NCI-H2107 (cell line): ENCODE results near the gene RAB14.
"Not testable (repeated sequence)": the region's sequence is repeated elsewhere in the genome, so short reads cannot be mapped to it uniquely, and the experiment has no call there.

Experiments used
- DNase-seq: peaks from one replicate; lab custom pipeline; 2025; lab: John Stamatoyannopoulos, UW

RAB14 gene

GRCh38 chr9:121156263-121156731, 45.4 kb downstream of the RAB14 start:
- no peak for DNase-seq

GRCh38 chr9:121154782-121155181, 46.9 kb downstream of the RAB14 start:
- no peak for DNase-seq

GRCh38 chr9:121153642-121154041, 48.0 kb downstream of the RAB14 start:
- DNase-seq: no peak

GRCh38 chr9:121150188-121150587, 51.5 kb downstream of the RAB14 start:
- no peak for DNase-seq

GRCh38 chr9:121144482-121144881, 57.2 kb downstream of the RAB14 start:
- no peak for DNase-seq

- no peak for DNase-seq
Observed at GRCh38 chr9:121143771-121144170, 57.9 kb downstream of the RAB14 start.

- DNase-seq: no peak
Observed at GRCh38 chr9:121141706-121142105, 60.0 kb downstream of the RAB14 start.

GRCh38 chr9:121141306-121141705, 60.4 kb downstream of the RAB14 start:
- DNase-seq: no peak

- DNase-seq: no peak
Observed at GRCh38 chr9:121140162-121140561, 61.5 kb downstream of the RAB14 start.

GRCh38 chr9:121138973-121139372, 62.7 kb downstream of the RAB14 start:
- DNase-seq: no peak

GRCh38 chr9:121138561-121138960, 63.1 kb downstream of the RAB14 start:
- no peak for DNase-seq

GRCh38 chr9:121135642-121136041, 66.0 kb downstream of the RAB14 start:
- no peak for DNase-seq

GRCh38 chr9:121133104-121133816, 68.4 kb downstream of the RAB14 start:
- DNase-seq: no peak

- DNase-seq: not testable (repeated sequence)
Observed at GRCh38 chr9:121129384-121129783, 72.3 kb downstream of the RAB14 start.
